CD4-positive, CD25-positive, alpha-beta regulatory T cell (primary cell): ENCODE measurements around the gene SLC30A2. TPM values are rescaled to one million over a fixed set of nuclear protein-coding genes. Genes with fewer than 3 reads are reported as not detected.

Experiments
- ATAC-seq, 2 donors: fragments of 150-1000 bp; cut with Tn5 transposase; one replicate each; pipeline ENCODE4 v1.10.0; 2021; ENCODE audit warnings: low read depth in 2 of 2, moderate number of reproducible peaks in 2 of 2, moderate library complexity in 1 of 2
- DNase-seq, 3 donors: peaks; one replicate each; pipeline versions ENCODE4 v3.0.0 to v3.0.0-alpha.2; 2012 to 2022; ENCODE audit warnings: mixed read lengths in 1 of 3
- H3K27ac ChIP-seq: one replicate; pipeline ENCODE4 v1.7.0; 2013; ENCODE audit warnings: mild to moderate bottlenecking, low read length; ENCODE audit not compliant: insufficient read depth, poor library complexity, severe bottlenecking
- H3K27me3 ChIP-seq: one replicate; pipeline ENCODE4 v1.7.0; 2013; ENCODE audit warnings: low read length; ENCODE audit not compliant: control insufficient read depth, insufficient read depth
- H3K36me3 ChIP-seq: one replicate; pipeline ENCODE4 v1.7.0; 2013; ENCODE audit warnings: mild to moderate bottlenecking, low read length, moderate library complexity; ENCODE audit not compliant: control insufficient read depth, insufficient read depth
- H3K4me1 ChIP-seq: 2 replicates; pipeline ENCODE4 v1.7.0; 2013; ENCODE audit warnings: mild to moderate bottlenecking, low read length; ENCODE audit not compliant: insufficient read depth, control insufficient read depth, poor library complexity, severe bottlenecking
- H3K4me3 ChIP-seq: one replicate; pipeline ENCODE4 v1.7.0; 2013; ENCODE audit warnings: low read depth, mild to moderate bottlenecking, low read length, moderate library complexity
- H3K9me3 ChIP-seq, 2 experiments: 1 replicate in 1 of 2; 2 replicates in 1 of 2; pipeline ENCODE4 v1.7.0; 2013; ENCODE audit warnings: low read length in 2 of 2, mild to moderate bottlenecking in 1 of 2, moderate library complexity in 1 of 2; ENCODE audit not compliant: control insufficient read depth in 2 of 2
- H3K27ac Mint-ChIP-seq, 3 donors: one replicate each; pipeline ENCODE4 v1.8.0; 2020 to 2022; ENCODE audit warnings: mild to moderate bottlenecking in 3 of 3, mixed read lengths in 3 of 3, moderate library complexity in 2 of 3
- H3K27me3 Mint-ChIP-seq: one replicate; pipeline ENCODE4 v1.8.0; 2022; ENCODE audit warnings: mild to moderate bottlenecking, mixed read lengths
- H3K36me3 Mint-ChIP-seq: one replicate; pipeline ENCODE4 v1.8.0; 2020; ENCODE audit warnings: mixed read lengths
- H3K4me1 Mint-ChIP-seq, 4 donors: one replicate each; pipeline ENCODE4 v1.8.0; 2020 to 2022; ENCODE audit warnings: mixed read lengths in 4 of 4, mild to moderate bottlenecking in 1 of 4
- H3K4me3 Mint-ChIP-seq, 4 donors: one replicate each; pipeline ENCODE4 v1.8.0; 2020 to 2022; ENCODE audit warnings: mild to moderate bottlenecking in 4 of 4, mixed read lengths in 4 of 4, moderate library complexity in 3 of 4
- H3K9me3 Mint-ChIP-seq, 7 donors: one replicate each; pipeline ENCODE4 v1.8.0; 2020 to 2022; ENCODE audit warnings: mixed read lengths in 7 of 7, mild to moderate bottlenecking in 3 of 7, moderate library complexity in 2 of 7
- polyA plus RNA-seq, 4 donors: library from polyadenylated mRNA; unstranded; fragments of 300-500 nt; fragmentation: Illumina TruSeq; gene quantifications; one replicate each; pipeline ENCODE4 v1.2.3, GENCODE V29; 2021
- total RNA-seq: library from RNA; stranded (reverse); gene quantifications from one replicate; pipeline ENCODE4 v1.2.3, GENCODE V29; 2022

SLC30A2 gene
- total and polyA plus RNA-seq, 5 donors from 2014 or later: 0.07 TPM; not detected in 4

DNA sequence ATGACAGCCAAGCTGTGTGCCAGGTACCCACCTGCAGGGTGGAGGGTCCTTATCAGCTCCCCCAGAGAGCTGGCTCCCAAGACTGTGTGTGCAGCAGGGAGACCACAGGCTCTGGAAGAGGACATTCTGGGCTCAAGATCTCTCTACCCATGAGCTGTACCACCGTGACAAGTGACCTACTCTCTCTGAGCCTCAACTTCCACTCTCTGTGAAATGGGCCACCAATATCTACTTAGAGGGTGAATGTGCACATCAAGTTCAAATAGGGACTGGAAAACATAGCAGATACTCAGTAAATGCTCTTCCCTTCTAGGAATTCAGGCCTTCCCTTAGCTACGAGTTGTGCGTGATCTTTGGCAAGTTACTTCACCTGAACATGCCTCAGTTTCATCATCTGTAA is 1.5 kb downstream of the SLC30A2 start:
- no peak overlapping the region for H3K27ac ChIP-seq
- H3K36me3 Mint-ChIP-seq: no peaks in the 10 kb centered on the region
- peaks cover 0 to 4% (median 0%) of the 10 kb centered on the region in 4 donors for H3K4me1 Mint-ChIP-seq
- peaks cover 17% of the 10 kb centered on the region for H3K27me3 ChIP-seq
- H3K9me3 Mint-ChIP-seq: no peaks in the 10 kb centered on the region
- H3K27me3 Mint-ChIP-seq: peaks cover 69% of the 10 kb centered on the region
- no peak overlapping the region for H3K4me3 Mint-ChIP-seq
- ATAC-seq (no peak), DNase-seq (no peak)
- H3K4me1 ChIP-seq: peaks cover 3% of the 10 kb centered on the region
- H3K27ac Mint-ChIP-seq: no peak overlapping the region
- no peaks in the 10 kb centered on the region for H3K9me3 ChIP-seq
- H3K36me3 ChIP-seq: no peaks in the 10 kb centered on the region
- no peak overlapping the region for H3K4me3 ChIP-seq

DNA sequence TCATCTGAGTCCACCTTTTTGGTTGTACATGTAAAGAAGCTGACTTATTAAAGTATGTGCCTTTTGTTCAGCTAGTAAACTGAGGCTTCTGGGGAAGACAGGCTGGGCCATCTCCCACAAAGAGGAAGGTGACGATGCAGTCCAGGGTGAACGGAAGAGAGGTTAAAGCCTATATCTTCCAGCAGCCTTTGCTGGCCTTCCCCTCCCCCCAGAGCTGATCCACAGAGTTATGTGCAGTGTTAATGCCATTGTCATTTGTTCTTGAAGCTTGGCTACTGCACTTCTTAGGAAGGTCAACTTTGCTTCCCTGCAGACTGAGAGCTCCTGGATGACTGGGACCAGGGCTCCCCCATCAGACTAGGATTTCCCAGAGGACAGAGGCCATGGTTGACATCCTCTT is 2.2 kb downstream of the SLC30A2 start:
- H3K4me1 Mint-ChIP-seq: peaks cover 0 to 4% (median 0%) of the 10 kb centered on the region in 4 donors
- no peak overlapping the region for H3K4me3 Mint-ChIP-seq
- Histone ChIP-seq H3K4me3 (no peak overlapping the region), H3K27ac (no peak overlapping the region), H3K9me3 (no peaks in the 10 kb centered on the region), H3K4me1 (peaks cover 3% of the 10 kb centered on the region), H3K27me3 (peaks cover 17% of the 10 kb centered on the region), H3K36me3 (no peaks in the 10 kb centered on the region)
- H3K9me3 Mint-ChIP-seq: no peaks in the 10 kb centered on the region
- no peaks in the 10 kb centered on the region for H3K36me3 Mint-ChIP-seq
- DNase-seq (no peak), ATAC-seq (no peak)
- H3K27me3 Mint-ChIP-seq: peaks cover 63% of the 10 kb centered on the region
- H3K27ac Mint-ChIP-seq: no peak overlapping the region

DNA sequence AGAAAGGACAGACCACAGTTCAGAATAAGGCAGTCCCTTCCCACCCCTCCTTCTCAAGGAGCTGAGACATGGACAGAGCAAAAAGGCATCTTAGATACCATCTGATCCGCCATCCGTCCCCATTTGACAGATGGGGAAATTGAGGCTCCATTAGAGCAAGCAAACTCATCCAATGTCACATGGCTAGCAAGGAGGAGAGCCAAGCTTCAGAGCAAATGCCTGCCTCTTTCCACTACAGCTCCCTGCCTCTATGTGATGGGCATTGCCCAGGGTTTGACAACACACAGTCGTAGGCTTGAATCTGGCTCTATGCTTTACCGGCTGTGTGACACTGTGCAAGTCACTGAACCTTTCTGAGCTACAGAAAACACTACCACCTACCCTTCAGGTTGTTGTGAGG is 3.9 kb downstream of the SLC30A2 start:
- no peak for DNase-seq
- peaks cover 50% of the 10 kb centered on the region for H3K27me3 Mint-ChIP-seq
- Histone ChIP-seq H3K9me3 (no peaks in the 10 kb centered on the region), H3K27me3 (peaks cover 14% of the 10 kb centered on the region), H3K4me3 (no peak overlapping the region), H3K27ac (no peak overlapping the region), H3K4me1 (peaks cover 3% of the 10 kb centered on the region), H3K36me3 (no peaks in the 10 kb centered on the region)
- H3K4me1 Mint-ChIP-seq: peaks cover 0 to 4% (median 0%) of the 10 kb centered on the region in 4 donors
- no peak for ATAC-seq
- H3K9me3 Mint-ChIP-seq: no peaks in the 10 kb centered on the region
- no peak overlapping the region for H3K27ac Mint-ChIP-seq
- no peaks in the 10 kb centered on the region for H3K36me3 Mint-ChIP-seq
- no peak overlapping the region for H3K4me3 Mint-ChIP-seq

DNA sequence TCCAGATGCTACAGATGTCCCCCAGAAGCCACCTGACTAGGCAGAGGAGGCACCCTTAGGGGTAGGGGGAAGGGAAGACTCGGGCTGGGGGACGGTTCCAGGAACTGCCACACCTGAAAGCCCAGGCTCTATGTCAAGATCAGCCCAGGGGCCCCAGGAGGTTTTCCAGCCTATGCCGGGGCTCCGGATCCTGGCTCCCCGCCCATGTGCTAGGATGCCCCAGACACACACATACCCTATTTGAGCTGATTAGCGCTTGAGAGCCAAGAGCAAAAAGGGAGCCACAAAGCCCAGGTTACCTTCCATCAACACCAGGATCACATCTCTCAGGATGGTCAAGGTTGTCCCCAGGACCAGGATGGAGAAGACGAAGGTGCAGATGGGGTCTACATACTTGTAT is 4.5 kb downstream of the SLC30A2 start:
- DNase-seq (no peak), ATAC-seq (no peak)
- Histone ChIP-seq H3K27ac (no peak overlapping the region), H3K9me3 (no peaks in the 10 kb centered on the region), H3K4me1 (peaks cover 3% of the 10 kb centered on the region), H3K27me3 (peaks cover 14% of the 10 kb centered on the region), H3K4me3 (no peak overlapping the region), H3K36me3 (no peaks in the 10 kb centered on the region)
- Mint-ChIP-seq H3K9me3 (no peaks in the 10 kb centered on the region), H3K27me3 (peaks cover 45% of the 10 kb centered on the region), H3K27ac (no peak overlapping the region), H3K4me1 (peaks cover 0 to 4% (median 0%) of the 10 kb centered on the region in 4 donors), H3K4me3 (peak overlapping the region in 1 of 4 donors; percentile 10), H3K36me3 (no peaks in the 10 kb centered on the region)

DNA sequence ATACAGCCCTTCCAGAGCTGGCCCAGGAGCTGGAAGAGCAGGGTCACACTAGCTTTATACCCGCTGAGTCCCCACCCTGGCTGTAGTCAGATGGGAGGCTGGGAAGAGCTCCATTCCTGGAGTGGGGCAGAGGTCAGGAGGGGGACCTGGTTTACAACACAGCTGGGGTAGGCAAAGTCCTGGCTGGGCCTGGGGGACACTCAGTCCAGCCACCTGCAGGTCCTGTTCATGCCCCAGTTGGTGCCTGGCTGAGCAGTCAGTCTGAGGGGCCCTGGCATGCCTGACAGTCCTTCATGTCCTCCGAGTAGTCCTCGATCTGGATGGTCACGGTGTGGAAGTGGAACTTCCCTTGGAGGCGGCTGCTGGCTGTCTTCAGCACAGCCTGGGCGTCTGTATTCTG is 7.0 kb downstream of the SLC30A2 start:
- no peak overlapping the region for H3K27ac Mint-ChIP-seq
- Histone ChIP-seq H3K4me3 (no peak overlapping the region), H3K27ac (no peak overlapping the region), H3K36me3 (no peaks in the 10 kb centered on the region), H3K9me3 (no peaks in the 10 kb centered on the region), H3K27me3 (peaks cover 3% of the 10 kb centered on the region), H3K4me1 (peaks cover 18% of the 10 kb centered on the region)
- no peaks in the 10 kb centered on the region for H3K36me3 Mint-ChIP-seq
- ATAC-seq (no peak), DNase-seq (no peak)
- peak overlapping the region in 1 of 4 donors; percentile 47 for H3K4me3 Mint-ChIP-seq
- H3K4me1 Mint-ChIP-seq: peaks cover 0 to 19% (median 8%) of the 10 kb centered on the region in 4 donors
- H3K9me3 Mint-ChIP-seq: no peaks in the 10 kb centered on the region
- peaks cover 50% of the 10 kb centered on the region for H3K27me3 Mint-ChIP-seq

DNA sequence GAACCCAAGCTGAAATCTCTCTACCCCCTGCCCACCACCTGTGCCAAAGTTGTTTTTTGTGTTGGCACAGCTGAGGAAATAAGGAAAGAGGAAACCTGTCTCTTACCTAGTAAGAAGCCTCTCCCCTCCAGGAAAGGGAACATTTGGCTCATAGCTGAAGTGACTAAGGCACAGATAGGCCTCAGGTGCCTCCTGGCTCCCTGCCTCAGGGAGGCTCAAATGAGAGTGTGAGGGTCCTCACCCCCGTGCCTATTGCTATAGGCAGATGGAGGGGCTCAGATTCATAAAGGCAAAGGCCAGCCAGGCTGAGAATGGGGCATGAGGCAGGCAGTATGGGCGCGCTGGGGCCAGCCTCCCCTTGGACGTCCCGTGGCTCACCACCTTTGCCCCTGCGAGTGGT is 7.4 kb downstream of the SLC30A2 start:
- Histone ChIP-seq H3K27me3 (peaks cover under 1% of the 10 kb centered on the region), H3K27ac (no peak overlapping the region), H3K9me3 (no peaks in the 10 kb centered on the region), H3K4me3 (no peak overlapping the region), H3K4me1 (peaks cover 18% of the 10 kb centered on the region), H3K36me3 (no peaks in the 10 kb centered on the region)
- H3K27ac Mint-ChIP-seq: no peak overlapping the region
- no peak for DNase-seq
- H3K36me3 Mint-ChIP-seq: no peaks in the 10 kb centered on the region
- ATAC-seq: no peak
- peaks cover 46% of the 10 kb centered on the region for H3K27me3 Mint-ChIP-seq
- H3K4me3 Mint-ChIP-seq: peak overlapping the region in 2 of 4 donors; percentile 60 to 76
- H3K4me1 Mint-ChIP-seq: peaks cover 0 to 19% (median 8%) of the 10 kb centered on the region in 4 donors
- no peaks in the 10 kb centered on the region for H3K9me3 Mint-ChIP-seq

DNA sequence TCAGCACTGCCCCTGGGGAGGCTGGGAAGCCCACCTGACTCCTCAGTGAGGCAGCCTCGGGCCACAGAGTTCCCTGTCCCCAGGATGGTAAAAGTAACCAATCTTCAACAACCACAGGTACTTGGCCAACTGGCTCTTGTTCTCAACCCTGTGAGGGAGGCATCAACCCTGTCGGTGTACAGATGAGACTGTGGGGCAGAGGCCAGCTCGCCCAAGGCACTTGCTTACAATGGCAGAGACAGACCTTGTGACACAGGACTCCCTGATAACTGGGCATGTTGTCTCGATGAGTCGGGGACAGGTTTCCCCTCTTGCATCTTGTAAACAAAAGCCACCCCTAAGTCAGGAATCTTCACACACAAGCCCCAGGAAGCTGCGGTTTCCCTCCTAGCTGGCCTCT is 8.0 kb downstream of the SLC30A2 start:
- H3K9me3 ChIP-seq: no peaks in the 10 kb centered on the region
- peak overlapping the region in 2 of 4 donors; percentile 60 to 76 for H3K4me3 Mint-ChIP-seq
- no peaks in the 10 kb centered on the region for H3K9me3 Mint-ChIP-seq
- peaks cover 0 to 19% (median 8%) of the 10 kb centered on the region in 4 donors for H3K4me1 Mint-ChIP-seq
- no peaks in the 10 kb centered on the region for H3K36me3 ChIP-seq
- H3K27ac ChIP-seq: no peak overlapping the region
- no peaks in the 10 kb centered on the region for H3K36me3 Mint-ChIP-seq
- H3K27me3 Mint-ChIP-seq: peaks cover 41% of the 10 kb centered on the region
- H3K4me3 ChIP-seq: no peak overlapping the region
- no peaks in the 10 kb centered on the region for H3K27me3 ChIP-seq
- no peak for DNase-seq
- H3K4me1 ChIP-seq: peaks cover 18% of the 10 kb centered on the region
- ATAC-seq: no peak
- no peak overlapping the region for H3K27ac Mint-ChIP-seq

DNA sequence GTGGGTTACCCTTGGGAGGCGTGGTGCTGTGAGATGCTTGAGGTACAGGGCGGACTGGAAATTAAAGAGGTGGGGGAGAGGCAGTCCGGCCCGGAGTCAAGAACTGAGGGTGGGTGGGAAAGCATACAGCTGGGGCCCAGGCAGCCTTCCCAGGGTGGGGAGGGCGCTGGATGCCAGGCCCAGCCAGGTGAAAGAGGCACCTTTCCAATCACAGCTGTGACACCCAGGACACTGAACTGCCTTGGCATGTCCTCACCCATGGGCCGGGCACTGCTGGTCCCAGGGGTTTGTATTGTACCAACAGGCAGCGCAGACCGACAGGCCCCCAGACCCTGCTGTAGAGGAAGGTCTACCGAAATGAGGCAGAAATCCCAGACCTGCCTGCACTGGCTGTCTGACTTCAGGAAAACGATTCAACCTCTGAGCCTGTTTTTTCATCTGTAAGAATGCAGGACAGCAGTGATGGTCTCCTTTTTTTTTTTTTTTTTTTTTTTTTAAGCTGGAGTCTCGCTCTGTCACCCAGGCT is 9.1 kb downstream of the SLC30A2 start:
- DNase-seq: no peak
- H3K4me3 Mint-ChIP-seq: peak overlapping the region in 1 of 4 donors; percentile 84
- no peaks in the 10 kb centered on the region for H3K27me3 ChIP-seq

More for the DNA sequence above, 9.1 kb downstream of the SLC30A2 start:
- Histone ChIP-seq H3K9me3 (no peaks in the 10 kb centered on the region), H3K27ac (no peak overlapping the region), H3K4me3 (no peak overlapping the region), H3K4me1 (peaks cover 18% of the 10 kb centered on the region), H3K36me3 (no peaks in the 10 kb centered on the region)
- Mint-ChIP-seq H3K36me3 (no peaks in the 10 kb centered on the region), H3K27me3 (peaks cover 43% of the 10 kb centered on the region), H3K27ac (no peak overlapping the region), H3K9me3 (no peaks in the 10 kb centered on the region), H3K4me1 (peaks cover 0 to 19% (median 8%) of the 10 kb centered on the region in 4 donors)
- no peak for ATAC-seq
